Measurements from ENCODE around the gene C2orf49. TPM values are rescaled to one million over a fixed set of nuclear protein-coding genes. Genes with fewer than 3 reads are reported as not detected.
A peak's percentile ranks its signal among the peaks of the same experiment; 100 is the strongest.

Gene C2orf49
- total and polyA plus RNA-seq, 2 experiments from 2014 or later = 16.9 to 19.6 TPM

- peak overlapping the region; percentile 91 for H3K4me2 ChIP-seq
- 66% methylated on average over 16 of the region's 16 CpGs for WGBS (ENCODE audit: low lambda C conversion rate, missing lambda C conversion rate)
- peak overlapping the region; percentile 83 for H3K4me3 ChIP-seq
- no peaks in the 10 kb centered on the region for H3K27me3 ChIP-seq
- H3K9me2 ChIP-seq (replicated peaks; ENCODE audit: insufficient read depth) = no peaks in the 10 kb centered on the region
- H4K20me1 ChIP-seq (ENCODE audit: insufficient read depth, poor library complexity, severe bottlenecking) = no peaks in the 10 kb centered on the region
- H2AFZ ChIP-seq = peak overlapping the region; percentile 86
- H3K4me1 ChIP-seq (ENCODE audit: insufficient read depth) = peaks cover 25% of the 10 kb centered on the region
- no peaks in the 10 kb centered on the region for H3K9me3 ChIP-seq (ENCODE audit: low read depth)
- H3K36me3 ChIP-seq (replicated peaks; ENCODE audit: insufficient read depth, low read depth) = no peaks in the 10 kb centered on the region
- DNase-seq (ENCODE audit: low spot score) = peak; percentile 24
- peak overlapping the region; percentile 87 for H3K27ac ChIP-seq
- H3K79me2 ChIP-seq = peaks cover 69% of the 10 kb centered on the region
- TF ChIP-seq EZH2phosphoT487 (IDR thresholded peaks at IDR 0.05; ENCODE audit: low read depth, severe bottlenecking, unreplicated experiment) = no peak
- TF ChIP-seq EZH2 (IDR thresholded peaks at IDR 0.05; ENCODE audit: borderline replicate concordance) = no peak
- no peak for TF ChIP-seq CTCF (IDR thresholded peaks at IDR 0.05; ENCODE audit: poor library complexity)
Observed at GRCh38 chr2:105328281-105329196, 8.8 kb upstream of the C2orf49 start.

- no peaks in the 10 kb centered on the region for H3K9me2 ChIP-seq (replicated peaks; ENCODE audit: insufficient read depth)
- peak overlapping the region; percentile 87 for H3K27ac ChIP-seq
- no peaks in the 10 kb centered on the region for H3K27me3 ChIP-seq
- peak overlapping the region; percentile 83 for H3K4me3 ChIP-seq
- peaks cover 25% of the 10 kb centered on the region for H3K4me1 ChIP-seq (ENCODE audit: insufficient read depth)
- peak overlapping the region; percentile 86 for H2AFZ ChIP-seq
- 5% methylated on average over 4 of the region's 17 CpGs for WGBS (ENCODE audit: low lambda C conversion rate, missing lambda C conversion rate)
- no peaks in the 10 kb centered on the region for H4K20me1 ChIP-seq (ENCODE audit: insufficient read depth, poor library complexity, severe bottlenecking)
- H3K79me2 ChIP-seq = peaks cover 63% of the 10 kb centered on the region
- no peak for TF ChIP-seq EZH2phosphoT487 (IDR thresholded peaks at IDR 0.05; ENCODE audit: low read depth, severe bottlenecking, unreplicated experiment)
- no peak for TF ChIP-seq CTCF (IDR thresholded peaks at IDR 0.05; ENCODE audit: poor library complexity)
- no peak for TF ChIP-seq EZH2 (IDR thresholded peaks at IDR 0.05; ENCODE audit: borderline replicate concordance)
- no peak for DNase-seq (ENCODE audit: low spot score)
- H3K9me3 ChIP-seq (ENCODE audit: low read depth) = no peaks in the 10 kb centered on the region
- no peaks in the 10 kb centered on the region for H3K36me3 ChIP-seq (replicated peaks; ENCODE audit: insufficient read depth, low read depth)
- H3K4me2 ChIP-seq = peak overlapping the region; percentile 91
Observed at GRCh38 chr2:105329197-105329554, 8.2 kb upstream of the C2orf49 start.

GRCh38 chr2:105329561-105330495, 7.5 kb upstream of the C2orf49 start, which contains the start of gene TGFBRAP1:
TSS of gene TGFBRAP1 (minus strand) at chr2:105329735. CDS start at chr2:105308301, 21,434 bp downstream.
- peaks cover 24% of the 10 kb centered on the region for H3K4me1 ChIP-seq (ENCODE audit: insufficient read depth)
- peak within 1 kb of the TSS; percentile 83 for H3K4me3 ChIP-seq
- H3K9me2 ChIP-seq (replicated peaks; ENCODE audit: insufficient read depth) = no peaks in the 10 kb centered on the region
- peak within 1 kb of the TSS; percentile 94 for H3K27ac ChIP-seq
- DNase-seq (ENCODE audit: low spot score) = peak; percentile 87
- peak within 1 kb of the TSS; percentile 92 for H3K4me2 ChIP-seq
- no peaks in the 10 kb centered on the region for H3K27me3 ChIP-seq
- H4K20me1 ChIP-seq (ENCODE audit: insufficient read depth, poor library complexity, severe bottlenecking) = no peaks in the 10 kb centered on the region
- H3K36me3 ChIP-seq (replicated peaks; ENCODE audit: insufficient read depth, low read depth) = no peaks in the 10 kb centered on the region
- peaks cover 56% of the 10 kb centered on the region for H3K79me2 ChIP-seq
- no peaks in the 10 kb centered on the region for H3K9me3 ChIP-seq (ENCODE audit: low read depth)
- H2AFZ ChIP-seq = peak within 1 kb of the TSS; percentile 92
- TF ChIP-seq EZH2 (IDR thresholded peaks at IDR 0.05; ENCODE audit: borderline replicate concordance) = no peak
- TF ChIP-seq CTCF (IDR thresholded peaks at IDR 0.05; ENCODE audit: poor library complexity) = no peak
- TF ChIP-seq EZH2phosphoT487 (IDR thresholded peaks at IDR 0.05; ENCODE audit: low read depth, severe bottlenecking, unreplicated experiment) = no peak
- 7% methylated on average over 52 of the region's 101 CpGs for WGBS (ENCODE audit: low lambda C conversion rate, missing lambda C conversion rate)

All from hepatocyte (in vitro differentiated cells).